WI38 (cell line): ENCODE results near the gene ABHD14A.

Experiments used
- H3K4me3 ChIP-seq: 2 replicates; pipeline ENCODE4 v1.5.1; 2011; ENCODE audit warnings: low read depth, mild to moderate bottlenecking, control low read depth, low read length
- TF ChIP-seq, protein P1 (sequence below): IDR thresholded peaks from 2 replicates; pipeline ENCODE4 v1.5.1; 2012; ENCODE audit warnings: low read depth, mild to moderate bottlenecking, control low read depth, low read length

Gene ABHD14A

DNA sequence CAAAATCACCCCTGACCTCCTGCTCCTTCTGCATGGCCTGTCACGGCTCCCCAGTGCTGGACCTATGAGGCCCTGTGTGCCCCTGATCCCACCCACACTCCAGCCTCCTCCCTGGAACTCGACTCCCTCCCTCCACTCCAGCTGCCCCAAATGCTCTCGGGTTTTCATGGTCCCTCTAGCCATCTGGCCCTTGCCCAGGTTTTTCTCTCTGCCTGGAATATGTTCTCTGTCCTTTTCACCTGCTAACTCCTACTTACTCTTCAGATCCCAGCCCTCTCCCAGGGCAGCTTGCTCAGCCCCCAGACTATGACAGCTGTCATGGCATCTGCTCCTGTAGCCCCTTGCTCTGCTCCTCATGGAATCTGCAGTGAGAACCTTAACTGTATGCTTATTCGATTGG lies 51.2 kb downstream of the ABHD14A start:
- TF ChIP-seq, protein P1, sequence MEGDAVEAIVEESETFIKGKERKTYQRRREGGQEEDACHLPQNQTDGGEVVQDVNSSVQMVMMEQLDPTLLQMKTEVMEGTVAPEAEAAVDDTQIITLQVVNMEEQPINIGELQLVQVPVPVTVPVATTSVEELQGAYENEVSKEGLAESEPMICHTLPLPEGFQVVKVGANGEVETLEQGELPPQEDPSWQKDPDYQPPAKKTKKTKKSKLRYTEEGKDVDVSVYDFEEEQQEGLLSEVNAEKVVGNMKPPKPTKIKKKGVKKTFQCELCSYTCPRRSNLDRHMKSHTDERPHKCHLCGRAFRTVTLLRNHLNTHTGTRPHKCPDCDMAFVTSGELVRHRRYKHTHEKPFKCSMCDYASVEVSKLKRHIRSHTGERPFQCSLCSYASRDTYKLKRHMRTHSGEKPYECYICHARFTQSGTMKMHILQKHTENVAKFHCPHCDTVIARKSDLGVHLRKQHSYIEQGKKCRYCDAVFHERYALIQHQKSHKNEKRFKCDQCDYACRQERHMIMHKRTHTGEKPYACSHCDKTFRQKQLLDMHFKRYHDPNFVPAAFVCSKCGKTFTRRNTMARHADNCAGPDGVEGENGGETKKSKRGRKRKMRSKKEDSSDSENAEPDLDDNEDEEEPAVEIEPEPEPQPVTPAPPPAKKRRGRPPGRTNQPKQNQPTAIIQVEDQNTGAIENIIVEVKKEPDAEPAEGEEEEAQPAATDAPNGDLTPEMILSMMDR: no peak
- H3K4me3 ChIP-seq: no peak overlapping the region

DNA sequence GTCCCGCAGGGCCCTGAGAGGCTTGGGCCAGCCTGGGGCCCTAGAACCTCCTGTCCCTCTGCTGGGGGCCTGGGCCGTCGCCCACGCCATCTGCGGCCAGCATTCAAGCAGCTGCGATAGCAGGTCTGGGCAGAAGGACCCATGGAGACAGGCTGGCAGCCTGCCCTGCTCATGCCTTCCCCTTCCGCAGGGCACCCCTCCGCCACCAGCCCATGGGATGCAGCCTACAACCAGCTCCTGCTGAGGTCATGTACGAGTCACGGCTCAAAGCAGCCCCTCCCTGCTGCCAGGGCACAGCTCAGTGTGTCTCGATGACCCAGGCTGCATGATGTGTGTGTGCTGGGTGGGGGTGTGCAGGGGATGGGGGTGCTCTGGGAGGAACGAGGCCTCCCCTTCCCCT lies 53.7 kb downstream of the ABHD14A start:
- TF ChIP-seq, protein P1: no peak
- H3K4me3 ChIP-seq: no peak overlapping the region

DNA sequence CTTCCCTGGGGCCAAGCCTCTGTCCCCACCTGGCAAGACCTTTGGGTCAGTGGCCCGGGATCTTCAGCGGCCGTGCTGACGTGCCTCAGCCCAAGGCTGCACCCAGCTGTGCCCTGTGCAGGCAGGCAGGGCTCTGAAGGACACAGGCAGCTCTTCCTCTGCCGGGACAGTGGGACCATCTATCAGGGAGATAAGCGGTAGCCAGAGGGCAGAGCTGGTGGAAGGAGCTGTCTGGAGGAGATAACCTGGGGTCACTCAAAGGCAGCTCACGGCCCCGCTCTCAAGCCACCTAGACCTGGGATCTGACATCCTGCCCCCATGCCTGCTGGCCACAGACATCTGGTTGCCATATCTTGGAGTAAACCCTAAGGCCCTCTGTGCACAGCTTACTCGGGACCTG lies 54.2 kb downstream of the ABHD14A start:
- no peak overlapping the region for H3K4me3 ChIP-seq
- TF ChIP-seq, protein P1: no peak

DNA sequence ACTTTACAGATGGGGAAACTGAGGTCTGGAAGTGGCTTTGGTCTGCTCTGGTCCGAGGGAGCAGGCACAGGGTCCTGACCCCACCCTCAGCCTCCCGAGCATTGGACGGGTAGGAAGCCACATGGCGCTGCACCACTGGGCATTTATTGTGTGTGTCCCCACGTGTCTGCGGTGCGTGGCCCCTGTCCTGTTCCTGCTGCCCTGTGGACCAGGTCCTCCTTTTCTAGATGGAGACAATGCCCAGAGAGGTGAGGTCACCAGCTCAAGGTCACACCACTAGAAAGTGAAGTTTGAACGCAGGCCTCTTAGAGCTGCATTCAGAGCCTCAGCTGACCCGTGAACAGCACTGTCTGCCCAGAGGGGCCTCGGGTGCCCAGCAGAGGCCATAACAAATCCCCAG lies 54.7 kb downstream of the ABHD14A start:
- TF ChIP-seq, protein P1: no peak
- H3K4me3 ChIP-seq: no peak overlapping the region
